Cardiac septum (tissue), 1 donor: ENCODE measurements around the gene HP1BP3. TPM values are rescaled to one million over a fixed set of nuclear protein-coding genes. Genes with fewer than 3 reads are reported as not detected.

Source experiments
- DNase-seq: peaks from one replicate; pipeline ENCODE4 v3.0.0-alpha.2; 2020; ENCODE audit warnings: low spot score
- intact Hi-C: fragments of 100-400 bp; cut with DNase I; formaldehyde crosslinking; loops from one replicate; pipeline ENCODE4 v1.14.0; 2022
- total RNA-seq: library from RNA; stranded (reverse); fragmentation: NEBNext Ultra II Directional; extraction: Animal tissue kit (Norgen Biotek cat#: 25700); gene quantifications from one replicate; pipeline ENCODE4 v1.2.1, GENCODE V29; 2021
- donor health status: DM: no; HTN: no; CAD: no.

HP1BP3 gene
- total RNA-seq, 1 donor from 2014 or later = 123 TPM

- no peak for DNase-seq
- intact Hi-C loops = no loop called here
These were observed 11.4 kb downstream of the HP1BP3 start for GRCh38 chr1:20775700-20776099.

- intact Hi-C loops = no loop called here
- DNase-seq = no peak
These were observed 15.3 kb downstream of the HP1BP3 start for GRCh38 chr1:20771780-20772179.

GRCh38 chr1:20770314-20771087, 16.6 kb downstream of the HP1BP3 start:
- no peak for DNase-seq
- intact Hi-C loops = no loop called here

- intact Hi-C loops = no loop called here
- DNase-seq = no peak
These were observed 19.8 kb downstream of the HP1BP3 start for GRCh38 chr1:20767271-20767670.

- DNase-seq = no peak
- intact Hi-C loops = no loop called here
These were observed 23.7 kb downstream of the HP1BP3 start for GRCh38 chr1:20763417-20763816.

GRCh38 chr1:20760322-20760721, 26.8 kb downstream of the HP1BP3 start:
- no peak for DNase-seq
- intact Hi-C loops = no loop called here

- no peak for DNase-seq
- intact Hi-C loops = no loop called here
These were observed 33.5 kb downstream of the HP1BP3 start for GRCh38 chr1:20753589-20753988.

GRCh38 chr1:20751462-20751990, 35.6 kb downstream of the HP1BP3 start:
- intact Hi-C loops = no loop called here
- DNase-seq = no peak

- intact Hi-C loops = no loop called here
- no peak for DNase-seq
These were observed 44.4 kb downstream of the HP1BP3 start for GRCh38 chr1:20742671-20743070.

- DNase-seq = no peak
- intact Hi-C loops = no loop called here
These were observed 46.3 kb downstream of the HP1BP3 start for GRCh38 chr1:20740781-20741180.

- intact Hi-C loops = no loop called here
- no peak for DNase-seq
These were observed 47.9 kb downstream of the HP1BP3 start for GRCh38 chr1:20739225-20739624.

GRCh38 chr1:20735581-20736111, 51.5 kb downstream of the HP1BP3 start:
- intact Hi-C loops = no loop called here
- no peak for DNase-seq

- intact Hi-C loops = no loop called here
- DNase-seq = no peak
These were observed 53.6 kb downstream of the HP1BP3 start for GRCh38 chr1:20733360-20733975.

- intact Hi-C loops = no loop called here
- no peak for DNase-seq
These were observed 54.3 kb downstream of the HP1BP3 start, which contains the start of gene SH2D5 for GRCh38 chr1:20732588-20733359. Gene SH2D5, minus strand, starts transcription at chr1:20732703. Its CDS starts 4,659 bp downstream, at chr1:20728044.

GRCh38 chr1:20732071-20732587, 55.0 kb downstream of the HP1BP3 start:
- intact Hi-C loops = no loop called here

GRCh38 chr1:20731057-20731991, 55.8 kb downstream of the HP1BP3 start:
- no peak for DNase-seq
- intact Hi-C loops = no loop called here

More at GRCh38 chr1:20732071-20732587, 55.0 kb downstream of the HP1BP3 start:
- DNase-seq = no peak

- DNase-seq = no peak
- intact Hi-C loops = no loop called here
These were observed 56.4 kb downstream of the HP1BP3 start for GRCh38 chr1:20730690-20731056.

- no peak for DNase-seq
- intact Hi-C loops = no loop called here
These were observed 57.0 kb downstream of the HP1BP3 start for GRCh38 chr1:20729990-20730689.
